Body of pancreas (tissue), 4 donors: Measurements from ENCODE around the gene IRX5.

Experiments
- POLR2A ChIP-seq, 3 donors: fragments of 450-650 bp; IDR thresholded peaks; one replicate each; pipeline ENCODE4 v1.6.1; 2016; ENCODE audit warnings: antibody characterized with exemption in 3 of 3, mild to moderate bottlenecking in 2 of 3
- TF ChIP-seq, protein P1 (sequence below), 7 experiments: fragments of 450-650 bp in 4 of 7; fragments of 200-600 bp in 3 of 7; sonication (generic) in 3 of 7; IDR thresholded peaks; one replicate each; pipeline ENCODE4 v1.5.1; 2016 to 2019; ENCODE audit warnings: antibody characterized with exemption in 7 of 7

DNA sequence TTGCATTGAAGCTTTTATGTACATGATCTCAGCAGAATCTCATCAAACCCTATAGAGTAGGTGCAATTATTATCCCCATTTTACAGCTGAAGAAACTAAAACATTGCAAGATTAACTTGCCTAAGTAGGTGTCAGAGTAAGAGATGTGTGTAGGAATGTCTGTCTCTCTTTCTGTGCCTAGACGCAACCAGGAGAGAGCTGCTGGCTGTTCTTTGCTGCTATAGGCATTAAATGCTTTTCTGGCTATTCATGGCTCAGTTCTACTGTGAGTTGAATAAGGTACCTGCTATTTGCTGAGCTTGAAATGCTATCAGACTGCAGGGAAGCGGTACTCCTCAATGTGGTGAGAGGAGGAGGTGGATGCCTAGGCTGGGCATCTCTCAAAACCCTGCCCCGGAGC, 17.0 kb downstream of the IRX5 start:
- TF ChIP-seq, protein P1, sequence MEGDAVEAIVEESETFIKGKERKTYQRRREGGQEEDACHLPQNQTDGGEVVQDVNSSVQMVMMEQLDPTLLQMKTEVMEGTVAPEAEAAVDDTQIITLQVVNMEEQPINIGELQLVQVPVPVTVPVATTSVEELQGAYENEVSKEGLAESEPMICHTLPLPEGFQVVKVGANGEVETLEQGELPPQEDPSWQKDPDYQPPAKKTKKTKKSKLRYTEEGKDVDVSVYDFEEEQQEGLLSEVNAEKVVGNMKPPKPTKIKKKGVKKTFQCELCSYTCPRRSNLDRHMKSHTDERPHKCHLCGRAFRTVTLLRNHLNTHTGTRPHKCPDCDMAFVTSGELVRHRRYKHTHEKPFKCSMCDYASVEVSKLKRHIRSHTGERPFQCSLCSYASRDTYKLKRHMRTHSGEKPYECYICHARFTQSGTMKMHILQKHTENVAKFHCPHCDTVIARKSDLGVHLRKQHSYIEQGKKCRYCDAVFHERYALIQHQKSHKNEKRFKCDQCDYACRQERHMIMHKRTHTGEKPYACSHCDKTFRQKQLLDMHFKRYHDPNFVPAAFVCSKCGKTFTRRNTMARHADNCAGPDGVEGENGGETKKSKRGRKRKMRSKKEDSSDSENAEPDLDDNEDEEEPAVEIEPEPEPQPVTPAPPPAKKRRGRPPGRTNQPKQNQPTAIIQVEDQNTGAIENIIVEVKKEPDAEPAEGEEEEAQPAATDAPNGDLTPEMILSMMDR (IDR thresholded peaks at IDR 0.05): no peak
- no peak for TF ChIP-seq POLR2A (IDR thresholded peaks at IDR 0.05)
